ENCODE results near the gene SOS2.

Gene SOS2

GRCh38 chr14:50213795-50214194, 17.6 kb downstream of the SOS2 start:
- Histone ChIP-seq H3K36me3 (ENCODE audit: insufficient read depth, low read length) (no peaks in the 10 kb centered on the region; the same call in 1 of the 2 replicates), H3K27me3 (ENCODE audit: insufficient read depth, low read length) (no peaks in the 10 kb centered on the region), H3K79me2 (ENCODE audit: insufficient read depth, low read length) (peaks cover 45% of the 10 kb centered on the region), H3K9ac (ENCODE audit: low read length) (no peak overlapping the region), H3K9me3 (ENCODE audit: low read length) (no peaks in the 10 kb centered on the region), H3K4me3 (ENCODE audit: low read depth, low read length, poor library complexity, severe bottlenecking) (no peak overlapping the region), H3K27ac (ENCODE audit: low read depth, low read length, poor library complexity, severe bottlenecking) (no peak overlapping the region), H3K4me1 (ENCODE audit: insufficient read depth, low read length, severe bottlenecking) (no peaks in the 10 kb centered on the region), H3K4me2 (ENCODE audit: low read length) (no peak overlapping the region), H2AFZ (ENCODE audit: low read length) (no peak overlapping the region), H4K20me1 (ENCODE audit: insufficient read depth, low read length) (no peaks in the 10 kb centered on the region), H3F3A (ENCODE audit: insufficient read depth, low read length) (no peaks in the 10 kb centered on the region), H3K9me2 (ENCODE audit: low read depth, low read length) (no peaks in the 10 kb centered on the region)
- TF ChIP-seq CTCF (IDR thresholded peaks at IDR 0.05; ENCODE audit: low read length): no peak
- no peak for TF ChIP-seq EZH2 (IDR thresholded peaks at IDR 0.05; ENCODE audit: borderline replicate concordance, low read length)

- H3K36me3 ChIP-seq (ENCODE audit: insufficient read depth, low read length): no peaks in the 10 kb centered on the region; the same call in 1 of the 2 replicates
- no peaks in the 10 kb centered on the region for H3K9me3 ChIP-seq (ENCODE audit: low read length)
- H3K4me3 ChIP-seq (ENCODE audit: low read depth, low read length, poor library complexity, severe bottlenecking): no peak overlapping the region
- no peak overlapping the region for H3K9ac ChIP-seq (ENCODE audit: low read length)
- no peak overlapping the region for H3K27ac ChIP-seq (ENCODE audit: low read depth, low read length, poor library complexity, severe bottlenecking)
- no peaks in the 10 kb centered on the region for H3K9me2 ChIP-seq (ENCODE audit: low read depth, low read length)
- peaks cover 40% of the 10 kb centered on the region for H3K79me2 ChIP-seq (ENCODE audit: insufficient read depth, low read length)
- no peaks in the 10 kb centered on the region for H4K20me1 ChIP-seq (ENCODE audit: insufficient read depth, low read length)
- no peaks in the 10 kb centered on the region for H3F3A ChIP-seq (ENCODE audit: insufficient read depth, low read length)
- no peak overlapping the region for H3K4me2 ChIP-seq (ENCODE audit: low read length)
- no peaks in the 10 kb centered on the region for H3K4me1 ChIP-seq (ENCODE audit: insufficient read depth, low read length, severe bottlenecking)
- H2AFZ ChIP-seq (ENCODE audit: low read length): no peak overlapping the region
- no peaks in the 10 kb centered on the region for H3K27me3 ChIP-seq (ENCODE audit: insufficient read depth, low read length)
- TF ChIP-seq EZH2 (IDR thresholded peaks at IDR 0.05; ENCODE audit: borderline replicate concordance, low read length) (no peak), CTCF (IDR thresholded peaks at IDR 0.05; ENCODE audit: low read length) (no peak)
These were observed 18.7 kb downstream of the SOS2 start for GRCh38 chr14:50212726-50213125.

- H2AFZ ChIP-seq (ENCODE audit: low read length): no peak overlapping the region
- H3K4me3 ChIP-seq (ENCODE audit: low read depth, low read length, poor library complexity, severe bottlenecking): no peak overlapping the region
These were observed 21.3 kb downstream of the SOS2 start for GRCh38 chr14:50210074-50210473.

More at GRCh38 chr14:50210074-50210473, 21.3 kb downstream of the SOS2 start:
- no peak overlapping the region for H3K27ac ChIP-seq (ENCODE audit: low read depth, low read length, poor library complexity, severe bottlenecking)
- H4K20me1 ChIP-seq (ENCODE audit: insufficient read depth, low read length): no peaks in the 10 kb centered on the region
- no peak for TF ChIP-seq CTCF (IDR thresholded peaks at IDR 0.05; ENCODE audit: low read length)
- no peak for TF ChIP-seq EZH2 (IDR thresholded peaks at IDR 0.05; ENCODE audit: borderline replicate concordance, low read length)
- H3K4me1 ChIP-seq (ENCODE audit: insufficient read depth, low read length, severe bottlenecking): no peaks in the 10 kb centered on the region
- H3K9me3 ChIP-seq (ENCODE audit: low read length): no peaks in the 10 kb centered on the region
- H3K27me3 ChIP-seq (ENCODE audit: insufficient read depth, low read length): no peaks in the 10 kb centered on the region
- no peak overlapping the region for H3K4me2 ChIP-seq (ENCODE audit: low read length)
- H3F3A ChIP-seq (ENCODE audit: insufficient read depth, low read length): no peaks in the 10 kb centered on the region
- no peak overlapping the region for H3K9ac ChIP-seq (ENCODE audit: low read length)
- no peaks in the 10 kb centered on the region for H3K9me2 ChIP-seq (ENCODE audit: low read depth, low read length)
- H3K36me3 ChIP-seq (ENCODE audit: insufficient read depth, low read length): no peaks in the 10 kb centered on the region; the same call in 1 of the 2 replicates
- peaks cover 24% of the 10 kb centered on the region for H3K79me2 ChIP-seq (ENCODE audit: insufficient read depth, low read length)
